LoVo (cell line): ENCODE measurements around the gene PIRT.
"Not testable (repeated sequence)": the region's sequence is repeated elsewhere in the genome, so short reads cannot be mapped to it uniquely, and the experiment has no call there.

Experiments used
- DNase-seq: peaks from one replicate; pipeline ENCODE4 v3.0.0-alpha.2; 2016; ENCODE audit warnings: low spot score

Gene PIRT

DNA sequence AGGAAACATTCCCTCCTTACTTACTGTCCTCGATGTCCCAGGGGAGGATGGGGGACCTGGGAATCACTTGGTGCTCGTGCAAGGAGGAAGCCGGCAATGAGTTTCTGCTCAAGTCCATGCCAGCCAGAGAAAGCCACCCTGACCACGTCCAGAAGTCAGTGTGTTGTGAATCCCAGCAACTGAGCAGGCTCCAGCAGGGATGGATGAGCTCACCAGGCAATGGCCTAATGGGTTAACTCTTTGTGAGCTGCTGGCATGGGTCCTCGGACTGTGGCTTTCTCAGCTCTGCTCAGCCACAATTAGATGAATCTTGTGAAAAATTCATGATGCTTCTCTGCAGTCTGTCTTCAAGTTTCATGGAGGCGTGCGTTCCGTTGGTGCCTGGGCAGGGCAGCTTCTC, at the start of gene PIRT:
PIRT (minus strand) TSS at position 167 of the 400 bp plus-strand sequence. CDS start 12,442 bp downstream, outside the sequence.
- no peak for DNase-seq

DNA sequence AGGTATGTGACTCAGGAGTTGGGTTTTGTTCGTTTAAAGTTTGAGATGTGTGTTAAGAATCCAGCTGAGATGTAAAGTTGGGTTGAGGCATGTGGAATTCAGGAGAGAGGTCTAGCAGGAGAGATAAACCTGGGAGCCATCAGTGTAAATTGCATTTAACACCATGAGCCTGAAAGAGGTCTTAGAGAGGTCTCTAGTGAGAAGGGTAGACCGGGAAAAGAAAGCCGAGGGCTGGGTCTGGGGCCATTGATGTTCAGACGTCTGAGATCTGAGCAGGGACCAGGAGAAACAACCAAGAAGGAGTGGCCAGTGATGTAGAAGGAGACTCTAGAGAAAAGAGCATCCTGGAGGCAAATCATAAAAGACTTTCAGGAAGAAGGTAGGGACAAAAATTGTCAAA, 44.1 kb upstream of the PIRT start:
- DNase-seq = no peak

DNA sequence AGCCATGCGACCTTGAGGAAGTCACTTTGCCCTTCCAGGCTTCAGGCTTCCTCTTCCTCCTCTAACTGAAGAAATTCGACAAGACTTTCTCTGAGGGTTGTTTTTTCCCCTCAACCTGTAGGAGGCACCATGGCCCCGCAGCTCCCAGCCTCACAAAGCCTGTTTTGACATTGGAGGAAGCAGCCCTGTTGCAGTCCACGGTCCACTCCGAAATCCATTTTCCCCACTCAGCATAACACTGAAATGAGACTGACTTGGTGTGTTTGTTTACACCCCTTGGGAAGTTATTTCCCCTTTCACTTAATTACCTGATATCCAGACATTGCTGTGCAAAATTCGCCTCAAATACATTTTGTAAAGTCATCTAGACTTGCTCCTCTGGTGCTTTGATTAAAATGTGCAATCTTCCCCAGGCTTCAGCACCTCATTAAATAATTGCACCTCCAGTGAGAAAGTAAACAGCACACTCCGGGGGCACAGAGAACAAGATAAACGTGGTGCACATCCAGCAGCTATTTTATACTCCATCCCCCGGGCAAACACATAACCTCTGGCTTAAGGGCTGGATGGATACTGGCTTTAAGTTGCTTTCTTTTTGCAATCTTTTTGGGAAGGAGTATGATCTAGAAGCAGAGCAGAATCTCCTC, 41.4 kb upstream of the PIRT start:
- no peak for DNase-seq

DNA sequence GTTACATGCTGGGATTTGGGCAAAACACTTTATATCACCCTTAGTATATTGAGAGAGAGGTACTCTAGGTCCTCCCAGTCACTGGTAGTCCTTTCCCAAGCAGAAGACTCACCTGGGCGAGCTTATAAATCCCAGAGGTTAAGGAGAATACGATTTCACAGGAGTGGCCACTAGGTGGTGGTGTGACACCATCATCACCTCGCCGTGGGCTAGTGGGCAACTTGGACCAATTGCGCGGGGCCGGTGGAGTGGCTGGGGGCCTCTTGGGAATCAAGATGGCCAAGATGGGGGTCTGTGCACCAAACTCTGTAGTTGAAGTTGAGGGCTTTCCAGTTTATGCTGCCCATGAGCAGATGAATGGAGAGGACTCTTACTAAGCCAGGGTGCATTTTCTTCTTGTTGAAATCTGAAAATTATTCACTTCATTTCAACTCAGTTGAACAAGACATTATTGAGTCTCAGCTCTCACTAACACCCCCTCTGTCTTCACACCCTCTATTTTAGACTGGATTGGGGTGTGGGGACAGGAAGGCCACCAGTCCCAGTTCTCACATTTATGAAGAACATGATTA, 38.2 kb upstream of the PIRT start:
- DNase-seq = peak; percentile 33

DNA sequence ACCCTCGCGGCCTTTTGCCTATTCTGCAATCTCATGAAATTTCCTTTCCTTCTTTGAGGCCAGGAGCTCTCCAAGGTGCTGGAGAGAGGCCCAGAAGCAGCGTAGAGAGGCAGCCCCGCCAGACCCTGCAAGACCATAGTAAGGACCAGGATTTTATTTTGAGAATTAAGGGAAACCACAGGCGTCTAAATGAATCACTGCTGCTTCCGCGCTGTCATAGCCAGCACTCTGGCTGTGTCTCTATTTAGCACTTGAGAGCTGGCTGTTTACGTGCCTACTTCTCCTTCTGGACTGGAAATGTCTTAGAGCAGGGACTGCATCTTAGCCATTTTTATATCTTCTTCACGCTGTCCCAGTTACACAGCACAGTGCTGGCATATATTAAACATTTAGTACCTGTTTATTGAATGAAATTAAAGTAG, 37.6 kb upstream of the PIRT start:
- DNase-seq = no peak

DNA sequence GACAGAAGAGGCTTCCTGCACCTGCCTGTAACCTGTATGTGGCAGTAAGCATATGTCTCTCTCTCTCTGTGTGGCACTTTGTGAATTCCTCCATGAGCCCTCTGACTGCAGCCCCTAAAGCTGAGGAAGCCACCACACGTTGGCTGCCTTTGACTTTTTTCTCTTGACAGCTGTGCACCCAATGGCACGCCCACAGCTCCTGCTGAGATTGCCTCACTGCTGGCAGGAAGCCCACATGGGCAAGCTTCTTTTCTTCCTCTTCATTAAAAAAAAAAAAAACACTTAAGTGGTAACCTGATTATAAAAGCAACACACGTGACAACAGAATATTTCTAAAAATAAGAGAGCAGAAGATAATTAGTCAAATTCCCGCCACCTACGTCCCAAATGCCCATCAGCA, 34.0 kb upstream of the PIRT start:
- DNase-seq = no peak

DNA sequence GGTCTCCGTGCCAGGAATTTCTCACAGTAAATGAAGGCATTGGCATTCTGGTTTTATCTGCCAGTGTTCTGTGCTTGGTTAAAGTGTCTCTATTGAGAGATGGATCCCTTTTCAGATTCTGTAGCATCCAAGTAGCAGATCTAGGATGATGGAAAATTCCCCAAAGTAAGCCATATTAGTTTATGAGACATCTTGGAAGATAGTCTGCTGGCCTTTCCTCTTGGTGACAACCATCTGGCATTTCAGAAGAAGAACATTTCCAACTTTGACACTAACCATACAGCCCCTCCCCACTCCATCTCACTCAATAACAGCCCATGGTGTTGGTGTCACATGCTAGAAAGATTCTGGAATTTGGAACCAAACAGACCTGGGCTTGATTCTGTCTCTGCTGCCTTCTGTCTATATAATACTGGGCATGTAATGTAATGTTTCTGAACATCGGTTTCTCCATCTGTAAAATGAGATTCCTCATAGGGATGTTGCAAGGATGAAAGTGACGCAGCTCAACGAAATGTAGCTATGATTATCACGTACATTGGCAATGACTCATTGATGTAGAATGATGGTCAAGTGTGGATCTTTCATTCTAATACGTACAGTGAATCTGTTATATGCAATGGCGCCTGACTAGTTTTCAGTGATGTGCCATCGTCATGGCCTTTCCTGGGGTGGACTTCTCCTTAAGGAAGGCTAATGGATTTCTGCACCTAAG, 32.6 kb upstream of the PIRT start:
- DNase-seq = no peak

DNA sequence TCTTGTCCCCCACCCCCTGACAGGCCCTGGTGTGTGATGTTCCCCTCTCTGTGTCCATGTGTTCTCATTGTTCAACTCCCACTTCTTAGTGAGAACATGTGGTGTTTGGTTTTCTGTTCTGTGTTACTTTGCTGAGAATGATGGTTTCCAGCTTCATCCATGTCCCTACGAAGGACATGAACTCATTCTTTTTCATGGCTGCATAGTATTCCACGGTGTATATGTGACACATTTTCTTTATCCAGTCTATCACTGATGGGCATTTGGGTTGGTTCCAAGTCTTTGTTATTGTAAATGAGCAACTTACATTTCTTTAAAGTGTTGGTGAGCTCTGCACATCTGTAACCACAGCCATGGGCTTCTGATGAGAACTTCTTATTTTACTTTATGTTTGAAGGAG, 30.9 kb upstream of the PIRT start:
- not testable (repeated sequence) for DNase-seq

DNA sequence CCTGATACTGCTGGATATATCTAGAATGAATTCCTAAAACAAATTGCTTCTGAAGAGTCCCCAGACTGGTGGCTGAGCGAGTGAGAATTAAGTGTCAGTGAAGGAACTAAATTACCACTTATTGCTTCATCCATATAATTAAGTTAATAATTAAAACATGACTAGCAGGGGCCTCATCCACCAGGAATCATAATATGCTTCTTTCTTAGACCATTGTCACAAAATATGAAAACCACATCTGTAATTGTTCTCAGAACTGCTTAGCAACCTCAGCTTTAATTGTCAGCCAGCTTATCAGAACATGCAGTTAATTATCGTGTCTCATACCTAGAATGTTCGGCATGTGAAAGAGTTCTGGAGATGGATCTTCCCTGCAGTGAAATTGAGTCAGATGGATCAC, 21.2 kb upstream of the PIRT start:
- DNase-seq = no peak

DNA sequence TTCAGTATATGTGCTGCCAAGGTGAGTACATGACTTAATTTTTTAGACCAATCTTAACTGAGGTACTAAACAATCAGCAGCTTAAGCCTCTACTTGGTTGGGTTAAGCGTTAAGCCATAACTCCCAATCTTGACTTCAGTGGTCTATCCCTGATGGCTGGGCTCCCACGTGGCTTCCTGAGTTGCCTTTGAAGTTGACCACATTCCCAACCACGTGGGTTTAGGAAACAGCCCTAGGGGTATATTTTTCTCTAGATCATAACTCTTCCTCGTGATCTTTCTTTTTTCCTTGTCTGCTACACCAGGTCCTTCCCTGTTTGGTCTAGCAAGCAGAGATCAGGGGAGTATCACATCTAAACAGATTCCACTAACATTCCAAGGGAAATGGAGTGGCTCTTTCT, 20.1 kb upstream of the PIRT start:
- no peak for DNase-seq

DNA sequence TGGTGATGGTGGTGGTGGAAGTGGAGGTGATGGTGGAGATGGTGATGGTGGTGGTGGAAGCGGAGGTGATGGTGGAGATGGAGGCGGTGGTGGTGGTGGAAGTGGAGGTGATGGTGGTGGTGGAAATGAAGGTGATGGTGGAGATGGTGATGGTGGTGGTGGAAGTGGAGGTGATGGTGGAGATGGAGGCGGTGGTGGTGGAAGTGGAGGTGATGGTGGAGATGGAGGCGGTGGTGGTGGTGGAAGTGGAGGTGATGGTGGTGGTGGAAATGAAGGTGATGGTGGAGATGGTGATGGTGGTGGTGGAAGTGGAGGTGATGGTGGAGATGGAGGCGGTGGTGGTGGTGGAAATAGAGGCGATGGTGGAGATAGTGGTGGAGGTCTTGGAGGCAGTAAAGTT, 8.7 kb upstream of the PIRT start:
- DNase-seq = not testable (repeated sequence)

DNA sequence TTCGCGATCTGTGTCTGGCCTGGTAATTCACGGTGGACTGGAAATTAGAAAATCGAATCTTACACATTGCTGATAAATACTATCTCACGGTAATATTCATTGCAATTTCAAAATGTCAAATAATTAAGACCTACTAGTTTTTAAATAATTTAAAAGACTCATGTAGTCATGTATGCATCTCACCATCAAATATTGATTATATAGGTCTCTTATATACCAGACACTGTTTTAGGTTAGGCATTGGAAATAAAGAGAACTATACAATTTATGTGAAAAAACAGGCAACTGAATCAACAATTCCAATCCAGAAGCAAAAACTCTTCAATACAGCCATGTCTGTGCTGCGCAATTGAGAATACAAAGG, 7.5 kb upstream of the PIRT start:
- no peak for DNase-seq

DNA sequence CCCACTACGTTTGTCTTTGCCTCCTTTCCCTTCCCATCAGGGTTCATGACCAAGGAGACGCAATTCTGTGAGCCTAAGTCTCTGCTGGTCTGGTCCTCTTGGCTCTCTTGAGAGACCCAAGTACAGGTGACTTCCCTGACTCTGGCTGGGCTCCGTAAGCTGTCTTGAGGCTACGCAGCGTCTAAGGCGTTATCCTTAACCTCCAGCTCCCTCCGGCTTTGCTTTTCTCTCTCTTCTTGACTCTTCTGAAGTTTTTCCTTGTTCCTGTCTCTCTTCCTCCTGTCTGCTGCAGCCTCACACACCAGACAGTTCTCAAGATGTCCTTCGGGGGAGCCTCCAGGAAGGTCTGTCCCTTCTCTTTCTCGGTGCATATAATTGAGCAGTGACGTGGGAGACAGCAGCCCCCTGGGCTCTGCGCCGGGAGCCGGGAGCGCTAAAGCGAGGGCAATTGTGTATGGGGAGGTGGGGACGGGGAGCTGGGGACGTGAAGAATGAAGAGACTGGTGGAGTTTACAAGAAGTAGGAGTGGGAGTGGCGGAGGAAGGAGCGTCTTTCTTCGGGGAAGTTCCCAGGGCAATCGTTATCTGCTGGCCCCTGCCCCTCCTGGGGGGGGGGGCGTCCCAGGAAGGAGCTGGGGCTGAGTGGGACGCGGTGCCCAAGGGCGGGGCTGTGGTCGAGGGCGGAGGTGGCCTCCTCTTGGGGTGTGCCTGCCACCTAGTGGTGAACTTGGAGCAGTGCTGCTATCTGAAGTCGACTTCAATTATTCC, 6.9 kb upstream of the PIRT start:
- DNase-seq = peak; percentile 77

DNA sequence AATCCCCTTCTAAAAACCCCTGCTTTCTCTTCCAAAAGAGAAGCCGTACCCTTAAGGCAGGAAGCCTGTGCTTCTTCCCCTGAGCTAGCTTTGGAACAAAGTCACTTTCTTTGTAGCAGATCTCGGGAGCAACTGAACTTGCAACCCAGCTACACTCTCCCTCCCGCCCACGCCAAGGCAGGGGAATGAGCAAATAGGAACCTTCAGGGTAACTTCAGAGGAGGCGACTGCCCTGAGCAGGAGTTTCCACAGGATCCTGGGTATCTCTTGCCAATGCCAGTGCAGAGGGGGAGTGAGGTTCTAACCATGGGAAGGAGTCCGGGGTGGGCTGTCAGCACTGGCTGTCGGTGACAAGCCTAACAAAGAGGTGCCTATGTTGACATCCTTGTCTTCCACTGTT, 5.9 kb upstream of the PIRT start:
- no peak for DNase-seq

DNA sequence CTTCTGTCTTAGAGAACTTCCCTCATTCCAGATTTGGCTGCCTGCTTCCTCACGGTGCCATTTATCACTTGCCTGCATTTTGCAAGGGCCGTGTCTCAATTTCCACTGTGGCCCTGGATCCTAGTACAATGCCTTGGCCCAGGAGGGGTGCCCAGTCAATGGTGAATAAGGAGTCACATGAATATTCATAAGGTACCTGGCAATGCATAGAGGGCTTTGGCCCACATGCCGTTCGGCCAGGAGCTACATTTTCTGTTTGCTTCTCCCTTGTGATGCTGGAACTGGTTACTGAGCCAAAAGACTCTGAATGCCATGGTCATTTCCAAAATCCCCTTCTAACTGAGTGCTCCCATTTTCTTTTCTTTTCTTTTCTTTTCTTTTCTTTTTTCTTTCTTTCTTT, 4.8 kb upstream of the PIRT start:
- DNase-seq = no peak

DNA sequence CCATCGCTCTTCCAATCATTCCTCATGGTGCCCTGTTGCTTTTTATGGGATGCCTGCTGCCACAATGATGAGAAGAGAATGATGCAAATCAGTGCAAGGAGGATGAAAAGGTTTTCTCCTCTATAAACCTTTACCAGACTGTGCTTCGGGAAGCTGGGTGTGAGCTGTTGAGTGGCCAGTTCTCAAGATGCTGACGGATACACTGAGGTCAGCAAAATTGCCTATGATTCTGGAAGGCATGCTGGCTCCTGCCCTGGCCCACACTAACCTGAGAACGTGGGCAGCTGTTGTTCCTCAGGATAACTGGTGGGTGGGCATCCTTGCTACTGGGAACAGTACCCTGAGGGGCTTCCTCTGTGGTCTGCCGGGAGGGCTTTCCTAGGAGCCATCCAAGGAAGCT, 795 bp upstream of the PIRT start:
- no peak for DNase-seq

DNA sequence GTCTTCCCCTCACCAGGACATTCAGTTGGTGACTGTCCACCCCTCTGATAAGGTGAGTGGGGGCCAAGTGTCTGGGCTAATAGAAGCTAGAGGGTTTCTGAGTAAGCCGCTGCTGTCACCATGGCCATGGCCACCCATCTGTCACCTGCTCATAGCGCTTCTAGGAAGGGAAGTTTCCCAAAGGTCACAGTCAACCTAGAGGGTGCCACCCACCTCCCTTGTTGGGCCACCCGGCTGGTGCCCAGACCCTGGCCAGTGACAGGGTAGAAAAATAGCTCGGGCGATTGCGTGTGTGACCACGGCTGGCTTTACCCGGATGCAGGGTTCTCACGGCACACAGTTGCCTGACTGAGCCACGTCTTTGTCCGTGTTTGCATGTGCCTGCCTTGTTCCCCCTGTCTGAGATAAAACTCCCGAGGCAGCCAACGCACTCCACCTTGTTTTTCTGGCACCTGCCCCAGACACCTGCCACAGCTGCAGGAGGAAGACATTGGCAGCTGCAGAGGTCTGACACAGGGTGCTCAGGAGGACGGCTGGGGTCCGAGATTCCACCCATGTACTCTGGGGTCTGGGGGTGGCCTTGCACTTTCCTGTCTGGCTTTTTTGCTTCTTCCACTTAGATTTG, 809 bp downstream of the PIRT start:
- no peak for DNase-seq

DNA sequence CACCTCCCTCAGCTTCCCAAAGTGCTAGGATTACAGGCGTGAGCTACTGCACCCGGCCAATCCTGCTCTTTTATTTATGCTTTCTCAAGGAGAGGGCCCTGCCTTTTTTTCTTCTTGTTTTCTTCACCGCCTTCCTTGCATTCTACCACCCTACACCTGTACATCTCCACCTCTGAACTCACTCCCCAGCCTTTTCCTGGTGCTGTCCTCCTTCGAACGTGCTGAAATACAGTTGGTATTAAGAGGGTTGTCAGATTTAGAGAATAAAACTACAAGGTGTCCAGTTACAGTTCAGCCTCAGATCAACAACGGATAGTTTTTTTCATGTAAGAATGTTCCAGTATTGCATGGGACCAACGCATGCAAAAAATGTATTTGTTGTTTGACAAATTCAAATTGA, 1.7 kb downstream of the PIRT start:
- DNase-seq = no peak

DNA sequence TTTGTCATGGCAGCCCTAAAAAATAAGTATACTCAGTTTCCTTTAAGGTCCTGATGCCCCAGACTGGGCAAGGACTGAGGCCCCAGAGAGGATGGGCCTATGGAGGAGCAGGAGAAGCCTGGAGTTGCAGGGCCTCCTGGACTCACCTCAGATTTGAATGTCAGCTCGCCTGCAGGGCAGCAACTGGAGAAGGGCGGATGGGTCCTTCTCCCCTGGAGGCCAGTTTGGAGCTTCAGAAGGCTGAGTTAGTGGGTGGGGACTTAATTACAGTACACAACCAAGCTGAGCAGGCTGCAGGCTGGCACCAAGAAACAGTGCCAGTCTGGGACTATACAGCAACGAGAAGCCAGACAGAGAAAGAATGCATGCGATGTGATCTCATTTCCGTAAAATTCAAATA, 6.2 kb downstream of the PIRT start:
- DNase-seq = no peak

DNA sequence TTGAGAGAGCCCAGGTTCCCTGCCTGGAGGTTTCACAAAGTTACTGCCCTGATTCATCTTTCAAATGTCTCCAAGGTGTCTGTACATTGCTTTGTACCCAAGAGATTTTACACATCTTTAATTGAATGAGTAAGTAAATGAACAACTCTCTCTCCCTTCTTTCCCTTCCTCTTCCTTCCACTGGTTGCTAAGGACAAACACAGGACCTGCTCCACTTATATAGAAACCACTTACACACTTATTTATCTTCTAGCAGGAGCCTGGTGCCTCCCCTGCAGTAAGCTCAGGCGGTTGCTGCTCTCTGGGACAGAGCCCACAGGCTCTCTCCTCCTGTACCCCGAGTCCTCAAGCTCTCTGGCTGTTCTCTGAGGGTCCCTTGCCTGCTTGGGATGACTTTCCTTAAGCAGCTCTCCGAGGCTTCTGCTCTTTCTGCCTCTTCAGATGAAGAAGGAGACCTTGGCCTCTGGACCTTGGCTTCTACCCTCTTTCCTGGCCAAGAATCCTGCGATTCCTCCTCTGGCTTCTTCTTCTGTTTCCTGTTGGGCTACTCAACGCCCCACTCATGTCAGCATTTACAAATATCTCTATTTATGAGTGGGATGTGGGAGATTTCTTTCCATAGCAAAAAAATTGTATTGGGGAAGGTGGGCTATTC, 9.9 kb downstream of the PIRT start:
- DNase-seq = no peak

DNA sequence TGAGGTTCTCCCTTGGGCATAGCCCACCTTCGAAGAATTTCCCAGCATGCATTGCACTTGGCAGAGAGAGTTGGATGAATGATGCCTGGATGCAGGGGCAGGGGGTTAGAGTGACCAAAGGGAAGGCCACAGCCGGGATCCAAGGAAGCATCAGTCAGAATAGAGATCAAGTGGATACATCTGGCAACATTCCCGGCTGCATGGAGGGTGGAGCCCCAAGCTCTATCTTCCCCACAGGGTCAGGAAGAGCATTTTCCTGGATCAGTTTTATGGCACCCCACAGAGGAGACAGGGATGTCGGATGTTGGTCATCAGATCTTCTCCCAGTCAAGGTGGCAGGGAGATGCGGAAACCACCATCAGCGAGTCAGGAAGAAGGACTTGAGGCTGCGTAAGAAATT, 13.0 kb downstream of the PIRT start:
- no peak for DNase-seq

DNA sequence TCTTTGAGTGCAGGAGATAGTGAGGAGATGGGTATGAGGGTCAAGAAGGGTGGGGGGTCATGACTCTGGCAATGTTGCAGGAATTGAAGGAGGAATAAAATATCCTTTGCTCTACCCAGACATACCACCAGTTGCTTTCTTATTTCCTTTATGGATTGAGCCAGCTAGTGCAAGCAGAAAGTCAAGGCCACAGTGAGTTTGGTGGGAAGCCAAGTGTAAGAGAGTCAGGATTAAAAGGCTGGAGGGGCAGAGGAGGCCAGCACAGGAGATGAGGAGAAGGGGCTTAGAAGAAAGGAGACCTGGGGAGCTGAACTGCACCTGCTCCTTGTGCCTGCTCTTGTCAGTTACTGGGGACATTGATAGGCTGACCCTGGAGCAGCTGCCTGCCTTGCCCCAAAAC, 16.1 kb downstream of the PIRT start:
- no peak for DNase-seq
